ENCODE results near the gene RCOR2. TPM values are rescaled to one million over a fixed set of nuclear protein-coding genes. Genes with fewer than 3 reads are reported as not detected.

Gene RCOR2
- total and polyA plus RNA-seq, 2 of the 13 experiments (the other 11 are each of a cell fraction or from before 2014, with no cell fraction given), result 8.3 to 8.5 TPM

- TF ChIP-seq, protein P1, sequence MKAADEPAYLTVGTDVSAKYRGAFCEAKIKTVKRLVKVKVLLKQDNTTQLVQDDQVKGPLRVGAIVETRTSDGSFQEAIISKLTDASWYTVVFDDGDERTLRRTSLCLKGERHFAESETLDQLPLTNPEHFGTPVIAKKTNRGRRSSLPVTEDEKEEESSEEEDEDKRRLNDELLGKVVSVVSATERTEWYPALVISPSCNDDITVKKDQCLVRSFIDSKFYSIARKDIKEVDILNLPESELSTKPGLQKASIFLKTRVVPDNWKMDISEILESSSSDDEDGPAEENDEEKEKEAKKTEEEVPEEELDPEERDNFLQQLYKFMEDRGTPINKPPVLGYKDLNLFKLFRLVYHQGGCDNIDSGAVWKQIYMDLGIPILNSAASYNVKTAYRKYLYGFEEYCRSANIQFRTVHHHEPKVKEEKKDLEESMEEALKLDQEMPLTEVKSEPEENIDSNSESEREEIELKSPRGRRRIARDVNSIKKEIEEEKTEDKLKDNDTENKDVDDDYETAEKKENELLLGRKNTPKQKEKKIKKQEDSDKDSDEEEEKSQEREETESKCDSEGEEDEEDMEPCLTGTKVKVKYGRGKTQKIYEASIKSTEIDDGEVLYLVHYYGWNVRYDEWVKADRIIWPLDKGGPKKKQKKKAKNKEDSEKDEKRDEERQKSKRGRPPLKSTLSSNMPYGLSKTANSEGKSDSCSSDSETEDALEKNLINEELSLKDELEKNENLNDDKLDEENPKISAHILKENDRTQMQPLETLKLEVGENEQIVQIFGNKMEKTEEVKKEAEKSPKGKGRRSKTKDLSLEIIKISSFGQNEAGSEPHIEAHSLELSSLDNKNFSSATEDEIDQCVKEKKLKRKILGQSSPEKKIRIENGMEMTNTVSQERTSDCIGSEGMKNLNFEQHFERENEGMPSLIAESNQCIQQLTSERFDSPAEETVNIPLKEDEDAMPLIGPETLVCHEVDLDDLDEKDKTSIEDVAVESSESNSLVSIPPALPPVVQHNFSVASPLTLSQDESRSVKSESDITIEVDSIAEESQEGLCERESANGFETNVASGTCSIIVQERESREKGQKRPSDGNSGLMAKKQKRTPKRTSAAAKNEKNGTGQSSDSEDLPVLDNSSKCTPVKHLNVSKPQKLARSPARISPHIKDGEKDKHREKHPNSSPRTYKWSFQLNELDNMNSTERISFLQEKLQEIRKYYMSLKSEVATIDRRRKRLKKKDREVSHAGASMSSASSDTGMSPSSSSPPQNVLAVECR (CRISPR knock-in tag; IDR thresholded peaks at IDR 0.05; ENCODE audit: borderline replicate concordance), result no peak; the same call in 1 of the 2 replicates
- TF ChIP-seq ZNF430 (CRISPR knock-in tag; IDR thresholded peaks at IDR 0.05) (no peak), ELF3 (CRISPR knock-in tag; IDR thresholded peaks at IDR 0.05) (peak; percentile 98), ZNF362 (CRISPR knock-in tag; IDR thresholded peaks at IDR 0.05; ENCODE audit: borderline replicate concordance) (no peak), ZNF775 (CRISPR knock-in tag; IDR thresholded peaks at IDR 0.05; ENCODE audit: borderline replicate concordance) (peak; percentile 86; the same call in 1 of the 2 replicates), ZNF354B (CRISPR knock-in tag; IDR thresholded peaks at IDR 0.05) (no peak), FOXP4 (CRISPR knock-in tag; IDR thresholded peaks at IDR 0.05) (peak; percentile 70), SRSF9 (IDR thresholded peaks at IDR 0.05; ENCODE audit: borderline replicate concordance, insufficient read depth, low read depth, low read length, poor library complexity, severe bottlenecking) (no peak), ZBTB43 (CRISPR knock-in tag; conservative IDR thresholded peaks at IDR 0.05) (peak; percentile 71), CC2D1A (CRISPR knock-in tag; IDR thresholded peaks at IDR 0.05) (no peak), NFYB (CRISPR knock-in tag; IDR thresholded peaks at IDR 0.05) (no peak), ZFP37 (CRISPR knock-in tag; IDR thresholded peaks at IDR 0.05; ENCODE audit: borderline replicate concordance) (no peak), KDM1A (CRISPR knock-in tag; IDR thresholded peaks at IDR 0.05) (peak; percentile 23; the same call in 1 of the 2 replicates), KAT7 (CRISPR knock-in tag; IDR thresholded peaks at IDR 0.05; ENCODE audit: borderline replicate concordance) (no peak), ZNF530 (CRISPR knock-in tag; IDR thresholded peaks at IDR 0.05; ENCODE audit: low read depth) (no peak), ZNF264 (CRISPR knock-in tag; IDR thresholded peaks at IDR 0.05) (no peak), KMT2A (CRISPR knock-in tag; IDR thresholded peaks at IDR 0.05) (0 out of 2 replicates have a peak, but pooled peaks have one; percentile 35)
- TF ChIP-seq, protein P2, sequence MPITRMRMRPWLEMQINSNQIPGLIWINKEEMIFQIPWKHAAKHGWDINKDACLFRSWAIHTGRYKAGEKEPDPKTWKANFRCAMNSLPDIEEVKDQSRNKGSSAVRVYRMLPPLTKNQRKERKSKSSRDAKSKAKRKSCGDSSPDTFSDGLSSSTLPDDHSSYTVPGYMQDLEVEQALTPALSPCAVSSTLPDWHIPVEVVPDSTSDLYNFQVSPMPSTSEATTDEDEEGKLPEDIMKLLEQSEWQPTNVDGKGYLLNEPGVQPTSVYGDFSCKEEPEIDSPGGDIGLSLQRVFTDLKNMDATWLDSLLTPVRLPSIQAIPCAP (CRISPR knock-in tag; IDR thresholded peaks at IDR 0.05; ENCODE audit: low read depth), result no peak
- TF ChIP-seq, protein P3, sequence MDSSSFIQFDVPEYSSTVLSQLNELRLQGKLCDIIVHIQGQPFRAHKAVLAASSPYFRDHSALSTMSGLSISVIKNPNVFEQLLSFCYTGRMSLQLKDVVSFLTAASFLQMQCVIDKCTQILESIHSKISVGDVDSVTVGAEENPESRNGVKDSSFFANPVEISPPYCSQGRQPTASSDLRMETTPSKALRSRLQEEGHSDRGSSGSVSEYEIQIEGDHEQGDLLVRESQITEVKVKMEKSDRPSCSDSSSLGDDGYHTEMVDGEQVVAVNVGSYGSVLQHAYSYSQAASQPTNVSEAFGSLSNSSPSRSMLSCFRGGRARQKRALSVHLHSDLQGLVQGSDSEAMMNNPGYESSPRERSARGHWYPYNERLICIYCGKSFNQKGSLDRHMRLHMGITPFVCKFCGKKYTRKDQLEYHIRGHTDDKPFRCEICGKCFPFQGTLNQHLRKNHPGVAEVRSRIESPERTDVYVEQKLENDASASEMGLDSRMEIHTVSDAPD (CRISPR knock-in tag; IDR thresholded peaks at IDR 0.05), result peak; percentile 24; the same call in 1 of the 2 replicates
Measured at GRCh38 chr11:63862923-63863322, 54.0 kb downstream of the RCOR2 start (continued).

All from HepG2 (cell line).